ENCODE measurements around the gene ZBED1. TPM values are rescaled to one million over a fixed set of nuclear protein-coding genes. Genes with fewer than 3 reads are reported as not detected.

ZBED1 gene
- total and polyA plus RNA-seq, 4 donors = 29.7 to 56.3 (median 42.0) TPM

DNA sequence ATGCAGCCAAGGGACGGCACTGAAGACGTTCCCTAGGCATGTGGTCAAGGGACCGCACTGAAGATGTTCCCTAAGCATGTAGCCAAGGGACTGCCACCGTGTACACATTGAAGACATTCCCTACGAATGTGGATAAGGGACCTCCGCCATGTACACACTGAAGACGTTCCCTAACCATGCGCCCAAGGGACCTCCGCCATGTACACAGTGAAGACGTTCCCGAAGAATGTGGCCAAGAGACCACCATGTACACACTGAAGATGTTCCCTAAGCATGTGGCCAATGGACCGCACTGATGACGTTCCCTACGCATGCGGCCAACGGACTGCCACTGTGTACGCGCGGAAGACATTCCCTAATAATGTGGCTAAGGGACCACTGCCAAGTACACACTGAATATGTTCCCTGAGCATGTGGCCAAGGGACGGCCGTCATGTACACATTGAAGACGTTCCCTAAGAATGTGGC is 48.4 kb downstream of the ZBED1 start:
- no peak for DNase-seq (ENCODE audit: low read depth in 4 of 6, low spot score in 6 of 6)
- H3K36me3 ChIP-seq (ENCODE audit: control insufficient read depth, insufficient read depth, low read length) = peaks cover 2% of the 10 kb centered on the region
- no peak overlapping the region for H3K27ac ChIP-seq (ENCODE audit: low read depth, low read length)
- H3K9me3 ChIP-seq (ENCODE audit: control insufficient read depth, insufficient read depth, low read length) = no peaks in the 10 kb centered on the region
- peaks cover 4% of the 10 kb centered on the region for H3K4me1 ChIP-seq (ENCODE audit: control insufficient read depth, insufficient read depth, low read length)
- H3K4me3 ChIP-seq (ENCODE audit: low read depth, low read length) = no peak overlapping the region
- no peaks in the 10 kb centered on the region for H3K27me3 ChIP-seq (ENCODE audit: control insufficient read depth, insufficient read depth, low read length)
- 93% methylated on average over 22 of the region's 22 CpGs for WGBS (ENCODE audit: insufficient coverage)

DNA sequence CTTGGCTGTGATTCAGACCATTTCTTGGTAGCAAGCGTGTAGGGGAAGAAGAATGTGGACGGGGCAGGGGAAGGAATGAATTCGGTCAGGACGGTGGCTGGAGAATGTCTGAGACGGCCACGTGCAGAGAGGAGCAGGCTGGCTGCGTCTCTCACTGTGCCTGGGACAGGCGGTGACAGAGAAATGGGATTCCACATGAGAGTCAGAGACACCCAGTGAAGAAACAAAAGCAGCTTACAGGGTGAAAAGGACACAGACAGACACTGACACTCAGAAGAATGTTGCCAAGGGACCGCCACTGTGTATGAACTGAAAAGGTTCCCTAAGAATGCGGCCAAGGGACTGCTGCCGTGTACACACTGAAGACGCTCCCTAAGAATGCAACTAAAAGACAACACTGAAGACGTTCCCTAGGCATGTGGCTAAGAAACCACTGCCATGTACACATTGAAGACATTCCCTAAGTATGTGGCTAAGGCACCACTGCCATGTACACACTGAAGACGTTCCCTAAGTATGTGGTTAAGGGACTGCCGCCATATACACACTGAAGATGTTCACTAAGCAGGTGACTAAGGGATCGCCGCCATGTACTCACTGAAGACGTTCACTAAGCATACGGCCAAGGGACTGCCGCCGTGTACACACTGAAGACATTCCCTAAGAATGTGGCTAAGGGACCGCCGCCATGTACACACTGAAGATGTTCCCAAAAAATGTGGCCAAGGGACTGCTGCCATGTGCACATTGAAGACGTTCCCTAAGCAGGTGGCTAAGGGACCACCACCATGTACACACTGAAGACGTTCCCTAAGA is 49.1 kb downstream of the ZBED1 start:
- peaks cover 2% of the 10 kb centered on the region for H3K36me3 ChIP-seq (ENCODE audit: control insufficient read depth, insufficient read depth, low read length)
- no peaks in the 10 kb centered on the region for H3K9me3 ChIP-seq (ENCODE audit: control insufficient read depth, insufficient read depth, low read length)
- H3K4me1 ChIP-seq (ENCODE audit: control insufficient read depth, insufficient read depth, low read length) = peaks cover 4% of the 10 kb centered on the region
- DNase-seq (ENCODE audit: low read depth in 4 of 6, low spot score in 6 of 6) = peak in 5 of 6 donors; percentile 7 to 70 (median 12)
- H3K4me3 ChIP-seq (ENCODE audit: low read depth, low read length) = no peak overlapping the region
- no peak overlapping the region for H3K27ac ChIP-seq (ENCODE audit: low read depth, low read length)
- H3K27me3 ChIP-seq (ENCODE audit: control insufficient read depth, insufficient read depth, low read length) = no peaks in the 10 kb centered on the region
- 47% methylated on average over 25 of the region's 25 CpGs for WGBS (ENCODE audit: insufficient coverage)

DNA sequence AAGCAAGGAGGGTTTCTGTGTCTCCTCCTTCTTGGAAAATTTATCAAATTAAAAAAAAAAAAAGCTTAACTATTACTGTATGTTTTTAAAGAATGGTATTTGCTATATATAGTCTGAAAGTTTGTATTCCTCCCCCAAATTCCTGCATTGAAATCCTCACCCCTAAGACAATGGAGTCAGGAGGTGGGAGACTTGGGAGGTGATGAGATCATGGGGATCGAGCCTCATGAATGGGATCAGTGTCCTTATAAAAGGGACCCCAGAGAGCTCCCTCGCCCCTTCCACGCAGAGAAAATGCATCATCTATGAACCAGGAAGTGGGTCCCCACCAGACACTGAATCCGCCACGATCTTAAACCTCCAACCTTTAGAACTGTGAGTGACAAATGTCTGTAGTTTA is 50.1 kb downstream of the ZBED1 start:
- WGBS (ENCODE audit: insufficient coverage) = no CpG with 5 or more reads among the region's 5 CpGs
- Histone ChIP-seq H3K4me1 (ENCODE audit: control insufficient read depth, insufficient read depth, low read length) (peaks cover 4% of the 10 kb centered on the region), H3K4me3 (ENCODE audit: low read depth, low read length) (no peak overlapping the region), H3K27me3 (ENCODE audit: control insufficient read depth, insufficient read depth, low read length) (no peaks in the 10 kb centered on the region), H3K9me3 (ENCODE audit: control insufficient read depth, insufficient read depth, low read length) (no peaks in the 10 kb centered on the region), H3K27ac (ENCODE audit: low read depth, low read length) (no peak overlapping the region), H3K36me3 (ENCODE audit: control insufficient read depth, insufficient read depth, low read length) (peaks cover 2% of the 10 kb centered on the region)
- DNase-seq (ENCODE audit: low read depth in 4 of 6, low spot score in 6 of 6) = no peak

DNA sequence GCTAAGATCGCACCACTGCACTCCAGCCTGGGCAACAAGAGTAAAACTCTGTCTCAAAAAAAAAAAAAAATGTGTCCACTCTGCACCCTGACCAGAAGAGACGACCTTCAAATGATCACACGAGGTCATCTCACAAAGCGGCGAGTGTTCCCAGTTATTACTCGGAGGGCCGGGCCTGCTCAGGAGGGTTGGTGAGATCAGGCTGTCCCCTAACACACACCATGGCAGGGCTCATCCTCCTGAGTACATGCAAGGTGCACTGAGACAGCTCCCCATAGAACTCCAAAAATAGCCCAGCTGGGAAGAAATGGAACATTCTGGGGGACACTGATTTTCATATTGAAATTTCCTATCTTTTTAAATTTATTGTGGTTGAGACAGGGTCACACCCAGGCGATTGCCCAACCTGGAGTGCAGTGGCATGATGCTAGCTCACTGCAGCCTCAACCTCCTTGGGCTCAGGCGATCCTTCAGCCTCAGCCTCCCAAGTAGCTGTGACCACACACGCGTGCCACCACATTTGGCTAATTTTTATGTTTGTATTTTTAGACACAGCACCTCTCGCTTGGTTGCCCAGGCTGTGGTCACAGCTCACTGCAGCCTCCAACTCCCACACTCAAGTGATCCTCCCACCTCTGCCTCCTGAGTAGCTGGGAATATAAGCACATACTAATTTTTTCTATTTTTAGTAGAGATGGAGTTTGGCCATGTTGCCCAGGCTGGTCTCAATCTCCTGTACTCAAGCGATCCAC is 51.5 kb downstream of the ZBED1 start:
- Histone ChIP-seq H3K4me1 (ENCODE audit: control insufficient read depth, insufficient read depth, low read length) (peaks cover 4% of the 10 kb centered on the region), H3K36me3 (ENCODE audit: control insufficient read depth, insufficient read depth, low read length) (peaks cover 2% of the 10 kb centered on the region), H3K27me3 (ENCODE audit: control insufficient read depth, insufficient read depth, low read length) (no peaks in the 10 kb centered on the region), H3K9me3 (ENCODE audit: control insufficient read depth, insufficient read depth, low read length) (no peaks in the 10 kb centered on the region), H3K4me3 (ENCODE audit: low read depth, low read length) (no peak overlapping the region), H3K27ac (ENCODE audit: low read depth, low read length) (no peak overlapping the region)
- DNase-seq (ENCODE audit: low read depth in 4 of 6, low spot score in 6 of 6) = no peak
- 93% methylated on average over 7 of the region's 13 CpGs for WGBS (ENCODE audit: insufficient coverage)

DNA sequence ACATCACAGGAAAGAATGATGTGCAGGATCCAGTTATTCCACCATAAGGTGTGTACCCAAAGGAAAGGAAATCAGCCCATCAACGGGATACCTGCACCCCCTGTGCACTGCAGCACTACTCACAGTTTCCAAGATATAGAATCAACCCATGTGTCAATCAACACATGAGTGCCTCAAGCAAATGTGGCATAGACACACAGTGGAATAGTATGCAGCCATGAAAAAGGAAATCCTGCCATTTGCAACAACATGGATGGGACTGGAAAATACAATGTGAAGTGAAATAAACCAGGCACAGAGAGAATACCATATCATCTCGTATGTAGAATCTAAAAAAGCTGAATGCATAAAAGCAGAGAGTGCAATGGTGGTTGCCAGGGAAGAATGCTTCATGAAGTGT is 53.3 kb downstream of the ZBED1 start:
- no peak for DNase-seq (ENCODE audit: low read depth in 4 of 6, low spot score in 6 of 6)
- Histone ChIP-seq H3K27me3 (ENCODE audit: control insufficient read depth, insufficient read depth, low read length) (no peaks in the 10 kb centered on the region), H3K4me1 (ENCODE audit: control insufficient read depth, insufficient read depth, low read length) (peaks cover 4% of the 10 kb centered on the region), H3K9me3 (ENCODE audit: control insufficient read depth, insufficient read depth, low read length) (no peaks in the 10 kb centered on the region), H3K27ac (ENCODE audit: low read depth, low read length) (no peak overlapping the region), H3K4me3 (ENCODE audit: low read depth, low read length) (no peak overlapping the region), H3K36me3 (ENCODE audit: control insufficient read depth, insufficient read depth, low read length) (peaks cover 2% of the 10 kb centered on the region)
- no CpG with 5 or more reads among the region's 2 CpGs for WGBS (ENCODE audit: insufficient coverage)

DNA sequence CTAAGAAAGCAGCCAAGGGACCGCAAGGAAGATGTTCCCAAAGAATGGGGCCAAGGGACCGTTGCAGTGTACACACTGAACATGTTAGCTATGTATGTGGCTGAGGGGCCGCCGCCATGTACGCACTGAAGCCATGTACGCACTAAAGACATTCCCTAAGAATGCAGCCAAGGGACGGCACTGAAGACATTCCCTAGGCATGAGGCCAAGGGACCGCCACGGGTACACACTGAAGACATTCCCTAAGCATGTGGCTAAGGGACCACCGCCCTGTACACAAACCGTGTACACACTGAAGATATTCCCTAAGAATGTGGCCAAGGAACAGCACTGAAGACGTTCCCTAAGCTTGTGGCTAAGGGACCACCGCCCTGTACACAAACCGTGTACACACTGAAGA is 54.0 kb downstream of the ZBED1 start:
- 96% methylated on average over 14 of the region's 14 CpGs for WGBS (ENCODE audit: insufficient coverage)
- H3K27me3 ChIP-seq (ENCODE audit: control insufficient read depth, insufficient read depth, low read length) = no peaks in the 10 kb centered on the region

DNA sequence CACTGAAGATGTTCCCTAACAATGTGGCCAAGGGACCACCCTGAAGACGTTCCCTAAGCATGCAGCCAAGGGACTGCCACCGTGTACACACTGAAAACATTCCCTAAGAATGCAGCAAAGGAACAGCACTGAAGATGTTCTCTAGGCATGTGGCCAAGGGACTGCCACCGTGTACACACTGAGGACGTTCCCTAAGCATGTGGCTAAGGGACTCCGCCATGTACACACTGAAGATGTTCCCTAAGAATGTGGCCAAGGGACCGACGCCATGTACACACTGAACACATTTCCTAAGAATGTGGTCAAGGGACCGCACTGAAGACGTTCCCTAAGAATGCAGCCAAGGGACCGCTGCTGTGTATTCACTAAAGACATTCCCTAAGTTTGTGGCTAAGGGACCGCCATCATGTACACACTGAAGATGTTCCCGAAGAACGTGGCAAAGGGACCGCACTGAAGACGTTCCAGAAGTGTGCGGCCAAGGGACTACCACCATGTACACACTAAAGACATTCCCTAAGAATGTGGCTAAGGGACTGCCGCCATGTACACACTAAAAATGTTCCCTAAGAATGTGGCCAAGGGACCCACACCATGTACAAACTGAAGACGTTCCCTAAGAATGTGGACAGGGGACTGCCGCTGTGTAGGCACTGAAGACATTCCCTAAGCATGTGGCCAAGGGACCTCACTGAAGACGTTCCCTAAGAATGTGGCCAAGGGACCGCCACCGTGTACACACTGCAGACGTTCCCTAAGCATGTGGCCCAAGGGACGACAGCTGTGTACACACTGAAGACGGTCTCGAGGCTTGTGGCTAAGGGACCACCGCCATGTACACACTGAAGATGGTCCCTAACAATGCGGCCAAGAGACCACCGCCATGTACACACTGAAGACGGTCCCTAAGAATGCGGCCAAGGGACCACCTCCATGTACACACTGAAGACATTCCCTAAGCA is 54.8 kb downstream of the ZBED1 start:
- no peaks in the 10 kb centered on the region for H3K9me3 ChIP-seq (ENCODE audit: control insufficient read depth, insufficient read depth, low read length)
- WGBS (ENCODE audit: insufficient coverage) = 93% methylated on average over 29 of the region's 31 CpGs
- no peak overlapping the region for H3K4me3 ChIP-seq (ENCODE audit: low read depth, low read length)
- no peak overlapping the region for H3K27ac ChIP-seq (ENCODE audit: low read depth, low read length)
- H3K36me3 ChIP-seq (ENCODE audit: control insufficient read depth, insufficient read depth, low read length) = no peaks in the 10 kb centered on the region
- DNase-seq (ENCODE audit: low read depth in 4 of 6, low spot score in 6 of 6) = no peak
- no peaks in the 10 kb centered on the region for H3K4me1 ChIP-seq (ENCODE audit: control insufficient read depth, insufficient read depth, low read length)
- H3K27me3 ChIP-seq (ENCODE audit: control insufficient read depth, insufficient read depth, low read length) = no peaks in the 10 kb centered on the region

More for the DNA sequence above, 54.0 kb downstream of the ZBED1 start:
- no peaks in the 10 kb centered on the region for H3K36me3 ChIP-seq (ENCODE audit: control insufficient read depth, insufficient read depth, low read length)
- H3K4me1 ChIP-seq (ENCODE audit: control insufficient read depth, insufficient read depth, low read length) = peaks cover 4% of the 10 kb centered on the region
- no peak overlapping the region for H3K27ac ChIP-seq (ENCODE audit: low read depth, low read length)
- no peak for DNase-seq (ENCODE audit: low read depth in 4 of 6, low spot score in 6 of 6)
- no peaks in the 10 kb centered on the region for H3K9me3 ChIP-seq (ENCODE audit: control insufficient read depth, insufficient read depth, low read length)
- H3K4me3 ChIP-seq (ENCODE audit: low read depth, low read length) = no peak overlapping the region

DNA sequence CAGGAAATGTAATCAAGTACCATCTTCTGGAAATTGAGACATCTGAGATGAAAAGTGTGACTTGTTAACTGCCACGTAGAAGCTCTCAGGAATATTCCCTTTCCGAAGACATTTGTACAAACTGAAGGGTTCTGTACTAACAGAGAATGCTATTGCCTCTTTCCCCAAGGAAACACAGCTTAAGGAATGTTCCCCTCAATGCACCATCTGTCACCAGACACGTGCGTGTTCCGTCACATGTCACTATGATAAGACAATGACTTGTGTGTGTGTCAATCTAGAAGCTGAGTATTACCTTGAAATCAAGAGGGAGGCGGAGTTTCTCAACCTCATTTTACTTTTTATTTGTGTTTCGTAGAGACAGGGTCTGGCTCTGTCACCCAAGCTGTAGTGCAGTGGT is 58.1 kb downstream of the ZBED1 start:
- DNase-seq (ENCODE audit: low read depth in 4 of 6, low spot score in 6 of 6) = no peak
- H3K27me3 ChIP-seq (ENCODE audit: control insufficient read depth, insufficient read depth, low read length) = no peaks in the 10 kb centered on the region
- no peak overlapping the region for H3K27ac ChIP-seq (ENCODE audit: low read depth, low read length)
- H3K4me3 ChIP-seq (ENCODE audit: low read depth, low read length) = no peak overlapping the region
- H3K9me3 ChIP-seq (ENCODE audit: control insufficient read depth, insufficient read depth, low read length) = no peaks in the 10 kb centered on the region
- whole genome bisulfite sequencing (ENCODE audit: insufficient coverage) = 60% methylated on average over 1 of the region's 7 CpGs
- H3K36me3 ChIP-seq (ENCODE audit: control insufficient read depth, insufficient read depth, low read length) = no peaks in the 10 kb centered on the region
- H3K4me1 ChIP-seq (ENCODE audit: control insufficient read depth, insufficient read depth, low read length) = no peaks in the 10 kb centered on the region

DNA sequence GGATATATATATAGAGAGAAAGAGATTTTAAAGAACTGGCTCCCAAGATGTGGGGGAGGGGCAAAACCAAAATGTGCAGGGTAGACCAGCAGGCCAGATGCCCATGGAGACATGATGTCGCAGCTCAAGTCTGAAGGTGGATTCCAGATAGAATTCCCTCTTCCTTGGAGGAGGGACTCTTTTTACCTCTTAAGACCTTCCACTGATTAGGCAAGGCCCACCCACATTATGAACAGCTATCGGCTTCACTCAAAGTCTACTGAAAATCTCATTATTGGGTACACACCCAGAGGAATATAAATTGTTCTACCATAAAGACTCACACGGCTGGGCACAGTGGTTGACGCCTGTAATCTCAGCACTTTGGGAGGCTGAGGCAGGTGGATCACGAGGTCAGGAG is 59.3 kb downstream of the ZBED1 start:
- no peaks in the 10 kb centered on the region for H3K4me1 ChIP-seq (ENCODE audit: control insufficient read depth, insufficient read depth, low read length)
- H3K4me3 ChIP-seq (ENCODE audit: low read depth, low read length) = no peak overlapping the region
- H3K27ac ChIP-seq (ENCODE audit: low read depth, low read length) = no peak overlapping the region
- H3K36me3 ChIP-seq (ENCODE audit: control insufficient read depth, insufficient read depth, low read length) = no peaks in the 10 kb centered on the region
- 100% methylated on average over 3 of the region's 5 CpGs for WGBS (ENCODE audit: insufficient coverage)
- DNase-seq (ENCODE audit: low read depth in 4 of 6, low spot score in 6 of 6) = no peak
- H3K9me3 ChIP-seq (ENCODE audit: control insufficient read depth, insufficient read depth, low read length) = no peaks in the 10 kb centered on the region
- no peaks in the 10 kb centered on the region for H3K27me3 ChIP-seq (ENCODE audit: control insufficient read depth, insufficient read depth, low read length)
